Spleen (tissue), 11 donors: Measurements from ENCODE around the gene TMEM212. TPM values are rescaled to one million over a fixed set of nuclear protein-coding genes. Genes with fewer than 3 reads are reported as not detected.
A peak's percentile ranks its signal among the peaks of the same experiment; 100 is the strongest.
"Not testable (repeated sequence)": the region's sequence is repeated elsewhere in the genome, so short reads cannot be mapped to it uniquely, and the experiment has no call there.

Source experiments
- DNase-seq: peaks from one replicate; pipeline ENCODE4 v3.0.0-alpha.2; 2020
- H3K27ac ChIP-seq, 8 donors: fragments of 200-600 bp; sonication (generic) in 7 of 8; 1 replicate in 4 of 8; 2 replicates in 4 of 8; pipeline versions ENCODE4 v1.5.0 to v1.8.0; 2016 to 2021; ENCODE audit warnings: inconsistent platforms in 4 of 8, mild to moderate bottlenecking in 4 of 8, moderate library complexity in 1 of 8
- H3K27me3 ChIP-seq, 7 donors: fragments of 200-600 bp; sonication (generic) in 6 of 7; replicated peaks in 1 of 7; 1 replicate in 4 of 7; 2 replicates in 3 of 7; pipeline versions ENCODE4 v1.5.0 to v1.8.0; 2016 to 2021; ENCODE audit warnings: inconsistent platforms in 3 of 7, mild to moderate bottlenecking in 1 of 7
- H3K36me3 ChIP-seq, 6 donors: fragments of 200-600 bp; sonication (generic) in 5 of 6; 1 replicate in 4 of 6; 2 replicates in 2 of 6; pipeline versions ENCODE4 v1.5.0 to v1.8.0; 2016 to 2021; ENCODE audit warnings: inconsistent platforms in 2 of 6
- H3K4me1 ChIP-seq, 6 donors: fragments of 200-600 bp; sonication (generic) in 5 of 6; 1 replicate in 3 of 6; 2 replicates in 3 of 6; pipeline versions ENCODE4 v1.5.0 to v1.8.0; 2016 to 2021; ENCODE audit warnings: inconsistent platforms in 3 of 6
- H3K4me3 ChIP-seq, 8 donors: fragments of 200-600 bp; sonication (generic) in 7 of 8; 1 replicate in 4 of 8; 2 replicates in 4 of 8; pipeline versions ENCODE4 v1.5.0 to v1.8.0; 2016 to 2021; ENCODE audit warnings: inconsistent platforms in 4 of 8, mild to moderate bottlenecking in 4 of 8, moderate library complexity in 2 of 8
- H3K9me3 ChIP-seq, 8 donors: fragments of 200-600 bp; sonication (generic) in 7 of 8; 1 replicate in 4 of 8; 2 replicates in 4 of 8; pipeline versions ENCODE4 v1.5.0 to v1.8.0; 2016 to 2021; ENCODE audit warnings: inconsistent platforms in 4 of 8
- CTCF ChIP-seq, 11 experiments: fragments of 200-600 bp in 7 of 11; fragments of 450-650 bp in 4 of 11; sonication (generic) in 4 of 11; IDR thresholded peaks in 8 of 11; conservative IDR thresholded peaks in 3 of 11; 1 replicate in 7 of 11; 2 replicates in 4 of 11; pipeline versions ENCODE4 v1.4.0 to v1.8.0; 2016 to 2021; ENCODE audit warnings: antibody characterized with exemption in 11 of 11, inconsistent platforms in 4 of 11, mild to moderate bottlenecking in 1 of 11
- POLR2A ChIP-seq, 3 donors: fragments of 450-650 bp; IDR thresholded peaks; one replicate each; pipeline ENCODE4 v1.5.1; 2017; ENCODE audit warnings: antibody characterized with exemption in 3 of 3, mild to moderate bottlenecking in 1 of 3
- POLR2AphosphoS5 ChIP-seq, 3 donors: sonication (generic); formaldehyde crosslinking; IDR thresholded peaks; one replicate each; pipeline ENCODE4 v1.5.1; 2017; ENCODE audit warnings: antibody characterized with exemption in 3 of 3
- WGBS, 5 donors: extraction: QIAGEN DNeasy Blood & Tissue Kit in 3 of 5; methylation state at CpG; one replicate each; pipeline versions ENCODE4 v1.1.5 to v1.1.7; 2013 to 2018; 5-methylcytosine and 5-hydroxymethylcytosine counted together
- intact Hi-C: fragments of 100-400 bp; cut with DNase I; formaldehyde crosslinking; loops from one replicate; pipeline ENCODE4 v1.15.0; 2023; ENCODE audit warnings: low total_unique reads
- polyA plus RNA-seq, 3 donors: library from polyadenylated mRNA; stranded (reverse); fragments of 200-250 nt; gene quantifications; one replicate each; pipeline ENCODE4 v1.2.1, GENCODE V29; 2013
- total RNA-seq, 7 donors: library from RNA; depleted of rRNA in 3 of 7; stranded (reverse); fragments of >200 nt in 3 of 7; fragmentation: NEBNext Ultra II Directional in 4 of 7; extraction: Animal tissue kit (Norgen Biotek cat#: 25700) in 4 of 7; gene quantifications; one replicate each; pipeline versions ENCODE4 v1.1.0 to v1.2.1, GENCODE V29; 2016 to 2021
- donor health status: healthy with polysubstance abuse.
- donor health status: DM: no; HTN: no; CAD: no; lungs with moderate emphysema.
- donor health status: DM: no; HTN: no; CAD: no.
- donor health status: Bipolar disorder and iron deficiency.
- donor health status: healthy.
- donor health status: DM: no; HTN: no; CAD: no.
- donor health status: DM: yes; HTN: yes; CAD: no.

Gene TMEM212
- total and polyA plus RNA-seq, 10 donors = not detected

- no peaks in the 10 kb centered on the region for H3K36me3 ChIP-seq
- no peak for DNase-seq
- TF ChIP-seq POLR2A (IDR thresholded peaks at IDR 0.05) = no peak
- no peak for TF ChIP-seq CTCF (IDR thresholded peaks at IDR 0.05 in 8 of 11, conservative IDR thresholded peaks at IDR 0.05 in 3 of 11)
- no peak for TF ChIP-seq POLR2AphosphoS5 (IDR thresholded peaks at IDR 0.05)
- H3K9me3 ChIP-seq = no peaks in the 10 kb centered on the region
- WGBS, 5 donors = 70 to 88% (median 81%) methylated on average over 3 of the region's 3 CpGs
- H3K27me3 ChIP-seq = peaks cover 0 to 21% (median 11%) of the 10 kb centered on the region in 7 donors
- H3K4me1 ChIP-seq = peaks cover 0 to 51% (median 33%) of the 10 kb centered on the region in 6 donors
- peak overlapping the region in 7 of 8 donors; percentile 26 to 73 (median 64) for H3K27ac ChIP-seq
- H3K4me3 ChIP-seq = no peak overlapping the region
- intact Hi-C loops = no loop called here
Observed at GRCh38 chr3:171813278-171813896, 29.8 kb upstream of the TMEM212 start.

GRCh38 chr3:171813897-171814460 lies 29.2 kb upstream of the TMEM212 start:
- Histone ChIP-seq H3K4me3 (no peak overlapping the region), H3K4me1 (peaks cover 0 to 46% (median 29%) of the 10 kb centered on the region in 6 donors), H3K36me3 (no peaks in the 10 kb centered on the region), H3K9me3 (no peaks in the 10 kb centered on the region), H3K27me3 (peaks cover 0 to 21% (median 11%) of the 10 kb centered on the region in 7 donors), H3K27ac (peak overlapping the region in 7 of 8 donors; percentile 26 to 73 (median 64))
- 33 to 47% (median 42%) methylated on average over 4 of the region's 4 CpGs for WGBS, 5 donors
- no peak for DNase-seq
- intact Hi-C loops = no loop called here
- TF ChIP-seq CTCF (IDR thresholded peaks at IDR 0.05 in 8 of 11, conservative IDR thresholded peaks at IDR 0.05 in 3 of 11) (no peak), POLR2A (IDR thresholded peaks at IDR 0.05) (no peak), POLR2AphosphoS5 (IDR thresholded peaks at IDR 0.05) (no peak)

DNA sequence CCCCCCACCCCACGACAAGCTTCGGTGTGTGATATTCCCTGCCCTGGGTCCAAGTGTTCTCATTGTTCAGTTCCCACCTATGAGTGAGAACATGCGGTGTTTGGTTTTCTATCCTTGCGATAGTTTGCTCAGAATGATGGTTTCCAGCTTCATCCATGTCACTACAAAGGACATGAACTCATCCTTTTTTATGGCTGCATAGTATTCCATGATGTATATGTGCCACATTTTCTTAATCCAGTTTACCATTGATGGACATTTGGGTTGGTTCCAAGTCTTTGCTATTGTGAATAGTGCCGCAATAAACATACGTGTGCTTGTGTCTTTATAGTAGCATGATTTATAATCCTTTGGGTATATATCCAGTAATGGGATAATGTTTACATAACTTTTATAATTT lies 28.5 kb upstream of the TMEM212 start:
- peaks cover 0 to 39% (median 22%) of the 10 kb centered on the region in 6 donors for H3K4me1 ChIP-seq
- peaks cover 0 to 17% (median 9%) of the 10 kb centered on the region in 7 donors for H3K27me3 ChIP-seq
- intact Hi-C loops, H3K4me3 ChIP-seq, DNase-seq, H3K9me3 ChIP-seq, H3K36me3 ChIP-seq: not testable (repeated sequence)
- WGBS, 5 donors = 94 to 98% (median 96%) methylated on average over 6 of the region's 6 CpGs
- peak overlapping the region in 4 of 8 donors; percentile 41 to 73 (median 70) for H3K27ac ChIP-seq

- 61 to 76% (median 65%) methylated on average over 2 of the region's 2 CpGs for WGBS, 5 donors
- no peak overlapping the region for H3K4me3 ChIP-seq
- H3K4me1 ChIP-seq = peaks cover 0 to 25% (median 10%) of the 10 kb centered on the region in 6 donors
- no peak for DNase-seq
- H3K36me3 ChIP-seq = no peaks in the 10 kb centered on the region
- H3K9me3 ChIP-seq = no peaks in the 10 kb centered on the region
- no peak for TF ChIP-seq POLR2AphosphoS5 (IDR thresholded peaks at IDR 0.05)
- no peak for TF ChIP-seq POLR2A (IDR thresholded peaks at IDR 0.05)
- no peak for TF ChIP-seq CTCF (IDR thresholded peaks at IDR 0.05 in 8 of 11, conservative IDR thresholded peaks at IDR 0.05 in 3 of 11)
- peaks cover 0 to 3% (median 0%) of the 10 kb centered on the region in 7 donors for H3K27me3 ChIP-seq
- H3K27ac ChIP-seq = no peak overlapping the region
- intact Hi-C loops = no loop called here
Observed at GRCh38 chr3:171815973-171816595, 27.1 kb upstream of the TMEM212 start.
